Fibroblast of villous mesenchyme (primary cell): ENCODE results near the gene SRPX. TPM values are rescaled to one million over a fixed set of nuclear protein-coding genes. Genes with fewer than 3 reads are reported as not detected.

Experiments used
- DNase-seq: peaks from one replicate; pipeline ENCODE4 v3.0.0-alpha.2; 2010; ENCODE audit warnings: low read depth
- H3K4me3 ChIP-seq: 2 replicates; pipeline ENCODE4 v1.5.1; 2011; ENCODE audit warnings: low read depth, mild to moderate bottlenecking, low read length
- total RNA-seq: library from RNA; depleted of rRNA; stranded (reverse); fragments of >200 nt; gene quantifications from 2 replicates; pipeline ENCODE4 v1.2.3, GENCODE V29; 2012
- TF ChIP-seq, protein P1 (sequence below): IDR thresholded peaks from 2 replicates; pipeline ENCODE4 v1.5.1; 2012; ENCODE audit warnings: low read depth, mild to moderate bottlenecking, low read length; ENCODE audit not compliant: insufficient read depth

The SRPX gene, protein sequence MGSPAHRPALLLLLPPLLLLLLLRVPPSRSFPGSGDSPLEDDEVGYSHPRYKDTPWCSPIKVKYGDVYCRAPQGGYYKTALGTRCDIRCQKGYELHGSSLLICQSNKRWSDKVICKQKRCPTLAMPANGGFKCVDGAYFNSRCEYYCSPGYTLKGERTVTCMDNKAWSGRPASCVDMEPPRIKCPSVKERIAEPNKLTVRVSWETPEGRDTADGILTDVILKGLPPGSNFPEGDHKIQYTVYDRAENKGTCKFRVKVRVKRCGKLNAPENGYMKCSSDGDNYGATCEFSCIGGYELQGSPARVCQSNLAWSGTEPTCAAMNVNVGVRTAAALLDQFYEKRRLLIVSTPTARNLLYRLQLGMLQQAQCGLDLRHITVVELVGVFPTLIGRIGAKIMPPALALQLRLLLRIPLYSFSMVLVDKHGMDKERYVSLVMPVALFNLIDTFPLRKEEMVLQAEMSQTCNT
- 35.4 and 36.7 TPM in 2 replicates for total RNA-seq

DNA sequence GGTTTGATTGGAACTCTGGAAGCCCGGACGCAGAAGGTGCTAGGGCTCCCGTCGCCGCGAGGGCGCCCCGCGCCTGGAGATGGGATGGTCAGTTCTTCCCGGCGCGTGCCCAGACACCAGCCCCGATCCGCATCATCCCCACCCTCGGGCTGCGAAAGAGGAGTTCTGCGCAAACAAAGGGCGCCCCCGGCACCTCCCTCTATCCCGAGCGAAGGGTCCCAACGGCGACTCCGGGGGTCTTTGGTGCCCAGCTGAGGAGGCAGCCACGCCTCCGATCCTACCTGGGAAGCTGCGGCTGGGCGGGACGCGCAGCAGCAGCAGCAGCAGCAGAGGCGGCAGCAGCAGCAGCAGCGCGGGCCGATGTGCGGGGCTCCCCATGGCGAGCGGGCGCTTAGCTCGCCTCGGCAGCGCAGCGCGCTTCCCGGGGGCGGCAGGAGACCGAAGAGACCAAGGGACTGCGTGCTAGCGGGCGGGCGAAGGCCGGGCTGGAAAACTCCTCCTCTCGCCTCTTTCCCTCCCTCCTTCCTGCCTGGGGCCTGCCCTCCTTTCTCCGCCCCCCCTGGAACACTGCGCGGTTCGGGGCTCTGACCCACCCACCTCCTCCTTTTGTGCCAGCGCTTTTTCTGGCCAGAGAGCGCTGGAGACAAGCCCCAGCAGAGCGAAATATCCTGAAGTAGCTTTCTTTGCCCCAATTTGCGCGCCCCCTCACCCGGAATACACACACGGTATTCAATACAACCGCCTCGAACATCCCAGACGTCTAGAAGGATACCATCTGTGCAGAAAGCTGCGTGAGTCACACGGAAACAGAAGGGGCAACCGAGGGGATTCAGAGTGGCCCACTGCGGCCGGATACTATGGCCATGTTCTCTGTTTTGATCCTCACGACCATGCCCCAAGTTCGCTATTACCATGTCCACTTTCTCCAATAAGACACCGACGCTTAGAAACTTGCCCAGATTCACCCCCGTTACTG, at the start of gene SRPX:
Gene SRPX, minus strand, starts transcription at position 457 of the 976 bp plus-strand sequence. Its CDS starts 79 bp downstream, at position 378.
- no peak for DNase-seq
- TF ChIP-seq, protein P1, sequence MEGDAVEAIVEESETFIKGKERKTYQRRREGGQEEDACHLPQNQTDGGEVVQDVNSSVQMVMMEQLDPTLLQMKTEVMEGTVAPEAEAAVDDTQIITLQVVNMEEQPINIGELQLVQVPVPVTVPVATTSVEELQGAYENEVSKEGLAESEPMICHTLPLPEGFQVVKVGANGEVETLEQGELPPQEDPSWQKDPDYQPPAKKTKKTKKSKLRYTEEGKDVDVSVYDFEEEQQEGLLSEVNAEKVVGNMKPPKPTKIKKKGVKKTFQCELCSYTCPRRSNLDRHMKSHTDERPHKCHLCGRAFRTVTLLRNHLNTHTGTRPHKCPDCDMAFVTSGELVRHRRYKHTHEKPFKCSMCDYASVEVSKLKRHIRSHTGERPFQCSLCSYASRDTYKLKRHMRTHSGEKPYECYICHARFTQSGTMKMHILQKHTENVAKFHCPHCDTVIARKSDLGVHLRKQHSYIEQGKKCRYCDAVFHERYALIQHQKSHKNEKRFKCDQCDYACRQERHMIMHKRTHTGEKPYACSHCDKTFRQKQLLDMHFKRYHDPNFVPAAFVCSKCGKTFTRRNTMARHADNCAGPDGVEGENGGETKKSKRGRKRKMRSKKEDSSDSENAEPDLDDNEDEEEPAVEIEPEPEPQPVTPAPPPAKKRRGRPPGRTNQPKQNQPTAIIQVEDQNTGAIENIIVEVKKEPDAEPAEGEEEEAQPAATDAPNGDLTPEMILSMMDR: no peak
- H3K4me3 ChIP-seq: peak within 1 kb of the TSS; percentile 63

DNA sequence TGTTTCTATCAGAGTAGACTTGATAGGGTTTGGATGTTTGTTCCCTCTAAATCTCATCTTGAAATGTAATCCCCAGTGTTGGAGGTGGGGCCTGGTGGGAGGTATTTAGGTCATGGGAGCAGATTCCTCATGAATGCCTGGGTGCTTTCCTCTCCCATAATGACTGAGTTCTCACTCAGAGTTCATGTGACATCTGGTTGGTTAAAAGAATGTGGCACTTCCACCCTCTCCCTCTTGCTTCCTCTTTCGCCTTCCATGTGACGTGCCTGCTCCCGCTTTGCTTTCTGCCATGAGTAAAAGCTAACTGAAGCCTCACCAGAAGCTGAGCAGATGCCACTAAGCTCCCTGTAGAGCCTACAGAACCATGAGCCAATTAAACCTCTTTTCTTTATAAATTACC, 47.3 kb upstream of the SRPX start:
- no peak overlapping the region for H3K4me3 ChIP-seq
- TF ChIP-seq, protein P1: no peak
- no peak for DNase-seq

DNA sequence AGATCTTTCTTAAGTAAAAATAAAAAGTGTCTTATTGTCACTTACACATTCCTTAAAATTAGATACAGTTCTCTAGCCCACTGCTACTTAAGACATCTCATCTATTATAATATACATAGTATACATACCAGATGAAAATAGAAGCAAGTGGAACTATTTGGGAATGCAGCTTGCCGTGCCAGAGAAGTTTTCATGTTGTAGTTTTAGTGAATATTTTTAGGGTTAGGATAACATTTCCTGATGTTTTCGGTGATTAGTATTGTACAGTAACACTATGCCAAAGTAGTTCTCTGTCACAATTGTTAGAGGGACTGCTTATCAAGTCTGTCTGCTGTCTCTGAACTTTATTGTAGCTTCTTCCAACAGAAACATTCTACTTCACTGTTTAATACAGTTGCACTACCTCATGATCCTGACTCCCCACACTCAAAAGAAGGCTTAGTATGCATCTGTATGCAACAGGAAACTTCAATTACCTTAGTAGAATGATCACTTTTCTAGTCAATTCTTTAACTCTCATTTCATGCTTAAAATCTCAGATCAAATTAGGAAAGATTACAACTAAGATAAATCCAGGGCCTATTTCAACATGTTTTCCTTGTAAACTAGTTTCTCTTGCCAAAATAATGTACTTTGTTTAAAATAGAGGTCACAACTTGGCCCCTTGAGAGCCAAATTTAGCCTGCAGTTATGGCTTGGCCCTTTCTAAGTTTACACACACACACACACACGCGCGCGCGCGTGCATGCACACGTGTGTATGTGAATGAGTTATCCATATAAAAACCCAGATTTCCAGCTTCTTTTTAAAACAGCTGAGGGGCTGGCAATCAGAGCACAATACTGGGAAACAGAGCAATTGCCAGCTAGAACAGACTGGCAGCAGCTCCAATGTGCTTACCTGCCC, 42.3 kb upstream of the SRPX start:
- TF ChIP-seq, protein P1: no peak
- H3K4me3 ChIP-seq: no peak overlapping the region
- peak; percentile 65 for DNase-seq

DNA sequence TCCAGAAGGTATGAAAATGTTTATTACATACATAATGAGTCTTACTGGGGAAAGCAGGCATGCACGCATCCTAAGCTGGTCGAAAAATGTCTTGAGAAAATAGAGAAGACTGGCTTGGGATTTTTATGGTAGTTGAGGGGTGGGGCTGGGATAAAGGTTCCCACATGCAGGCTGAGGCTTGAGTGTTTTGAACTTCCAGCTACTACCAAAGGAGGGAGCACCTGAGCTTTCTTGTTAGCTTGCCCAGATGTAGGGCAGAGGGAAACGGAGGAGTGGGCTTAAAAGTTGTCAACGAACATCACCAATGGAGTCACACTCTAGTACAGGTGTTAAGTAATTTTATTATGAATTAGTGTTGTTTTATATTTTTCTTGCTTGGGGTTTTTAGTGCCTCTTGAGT, 39.6 kb upstream of the SRPX start:
- TF ChIP-seq, protein P1: peak; percentile 67
- peak; percentile 46 for DNase-seq
- H3K4me3 ChIP-seq: no peak overlapping the region

DNA sequence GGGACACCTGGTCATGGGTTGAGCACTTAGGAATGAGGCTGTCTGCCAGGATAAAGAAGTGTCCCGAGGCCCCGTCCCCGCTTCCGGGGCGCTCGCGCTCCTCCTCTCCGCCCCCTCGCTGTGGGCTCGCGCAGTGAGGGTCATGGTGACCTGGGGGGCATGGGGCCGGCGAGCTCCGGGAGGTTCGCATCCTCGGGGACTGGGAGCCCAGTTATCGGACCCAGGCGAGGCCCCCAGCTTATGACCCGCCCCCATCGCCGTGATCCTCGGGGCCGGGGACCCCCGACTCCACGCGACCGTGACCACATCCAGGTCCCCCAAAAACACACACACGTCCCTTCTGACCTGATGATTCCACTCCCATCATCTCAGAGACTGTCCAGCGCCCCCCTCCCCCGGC, 35.3 kb upstream of the SRPX start:
- no peak for DNase-seq
- TF ChIP-seq, protein P1: no peak
- no peak overlapping the region for H3K4me3 ChIP-seq

DNA sequence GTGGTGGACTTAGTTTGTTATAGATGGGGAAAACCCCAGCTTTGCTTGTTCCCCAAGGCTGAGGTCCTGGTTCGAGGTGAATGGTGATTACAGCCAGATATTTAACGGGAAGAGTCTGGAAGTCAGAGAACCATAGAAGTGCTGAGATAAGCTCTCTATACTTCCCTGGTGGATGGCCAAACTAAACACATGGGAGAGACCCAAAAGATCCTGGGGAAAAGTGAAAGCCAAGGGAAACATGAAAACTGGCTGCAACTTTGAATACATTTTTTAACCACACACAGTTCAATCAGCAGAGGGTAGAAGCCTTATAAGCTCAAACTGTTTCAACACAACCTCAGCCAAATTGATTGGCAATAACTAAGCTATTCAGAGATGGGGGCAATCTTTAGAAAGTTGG, 29.3 kb upstream of the SRPX start:
- no peak for DNase-seq
- TF ChIP-seq, protein P1: no peak
- no peak overlapping the region for H3K4me3 ChIP-seq
